ENCODE results near the gene LRRC57. TPM values are rescaled to one million over a fixed set of nuclear protein-coding genes. Genes with fewer than 3 reads are reported as not detected.

Gene LRRC57
- total and polyA plus RNA-seq, 2 of the 13 experiments (the other 11 are each of a cell fraction or from before 2014, with no cell fraction given), result 5.8 to 14.8 TPM

- no peak for TF ChIP-seq MEIS2 (CRISPR knock-in tag; IDR thresholded peaks at IDR 0.05)
- no peak for TF ChIP-seq CHD2 (IDR thresholded peaks at IDR 0.05; ENCODE audit: low read depth, low read length)
- no peak for TF ChIP-seq ZNF136 (CRISPR knock-in tag; IDR thresholded peaks at IDR 0.05; ENCODE audit: low read depth)
- TF ChIP-seq, protein P1, sequence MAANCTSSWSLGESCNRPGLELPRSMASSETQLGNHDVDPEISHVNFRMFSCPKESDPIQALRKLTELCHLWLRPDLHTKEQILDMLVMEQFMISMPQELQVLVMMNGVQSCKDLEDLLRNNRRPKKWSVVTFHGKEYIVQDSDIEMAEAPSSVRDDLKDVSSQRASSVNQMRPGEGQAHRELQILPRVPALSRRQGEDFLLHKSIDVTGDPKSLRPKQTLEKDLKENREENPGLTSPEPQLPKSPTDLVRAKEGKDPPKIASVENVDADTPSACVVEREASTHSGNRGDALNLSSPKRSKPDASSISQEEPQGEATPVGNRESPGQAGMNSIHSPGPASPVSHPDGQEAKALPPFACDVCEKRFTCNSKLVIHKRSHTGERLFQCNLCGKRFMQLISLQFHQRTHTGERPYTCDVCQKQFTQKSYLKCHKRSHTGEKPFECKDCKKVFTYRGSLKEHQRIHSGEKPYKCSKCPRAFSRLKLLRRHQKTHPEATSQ (CRISPR knock-in tag; IDR thresholded peaks at IDR 0.05; ENCODE audit: borderline replicate concordance), result no peak
- TF ChIP-seq ZZZ3 (CRISPR knock-in tag; IDR thresholded peaks at IDR 0.05; ENCODE audit: borderline replicate concordance), result 0 out of 2 replicates have a peak, but pooled peaks have one; percentile 15
- TF ChIP-seq, protein P2, sequence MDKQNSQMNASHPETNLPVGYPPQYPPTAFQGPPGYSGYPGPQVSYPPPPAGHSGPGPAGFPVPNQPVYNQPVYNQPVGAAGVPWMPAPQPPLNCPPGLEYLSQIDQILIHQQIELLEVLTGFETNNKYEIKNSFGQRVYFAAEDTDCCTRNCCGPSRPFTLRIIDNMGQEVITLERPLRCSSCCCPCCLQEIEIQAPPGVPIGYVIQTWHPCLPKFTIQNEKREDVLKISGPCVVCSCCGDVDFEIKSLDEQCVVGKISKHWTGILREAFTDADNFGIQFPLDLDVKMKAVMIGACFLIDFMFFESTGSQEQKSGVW (CRISPR knock-in tag; IDR thresholded peaks at IDR 0.05; ENCODE audit: borderline replicate concordance), result no peak
- 0 out of 2 replicates have a peak, but pooled peaks have one; percentile 42 for TF ChIP-seq ZNF230 (CRISPR knock-in tag; IDR thresholded peaks at IDR 0.05)
- TF ChIP-seq, protein P3, sequence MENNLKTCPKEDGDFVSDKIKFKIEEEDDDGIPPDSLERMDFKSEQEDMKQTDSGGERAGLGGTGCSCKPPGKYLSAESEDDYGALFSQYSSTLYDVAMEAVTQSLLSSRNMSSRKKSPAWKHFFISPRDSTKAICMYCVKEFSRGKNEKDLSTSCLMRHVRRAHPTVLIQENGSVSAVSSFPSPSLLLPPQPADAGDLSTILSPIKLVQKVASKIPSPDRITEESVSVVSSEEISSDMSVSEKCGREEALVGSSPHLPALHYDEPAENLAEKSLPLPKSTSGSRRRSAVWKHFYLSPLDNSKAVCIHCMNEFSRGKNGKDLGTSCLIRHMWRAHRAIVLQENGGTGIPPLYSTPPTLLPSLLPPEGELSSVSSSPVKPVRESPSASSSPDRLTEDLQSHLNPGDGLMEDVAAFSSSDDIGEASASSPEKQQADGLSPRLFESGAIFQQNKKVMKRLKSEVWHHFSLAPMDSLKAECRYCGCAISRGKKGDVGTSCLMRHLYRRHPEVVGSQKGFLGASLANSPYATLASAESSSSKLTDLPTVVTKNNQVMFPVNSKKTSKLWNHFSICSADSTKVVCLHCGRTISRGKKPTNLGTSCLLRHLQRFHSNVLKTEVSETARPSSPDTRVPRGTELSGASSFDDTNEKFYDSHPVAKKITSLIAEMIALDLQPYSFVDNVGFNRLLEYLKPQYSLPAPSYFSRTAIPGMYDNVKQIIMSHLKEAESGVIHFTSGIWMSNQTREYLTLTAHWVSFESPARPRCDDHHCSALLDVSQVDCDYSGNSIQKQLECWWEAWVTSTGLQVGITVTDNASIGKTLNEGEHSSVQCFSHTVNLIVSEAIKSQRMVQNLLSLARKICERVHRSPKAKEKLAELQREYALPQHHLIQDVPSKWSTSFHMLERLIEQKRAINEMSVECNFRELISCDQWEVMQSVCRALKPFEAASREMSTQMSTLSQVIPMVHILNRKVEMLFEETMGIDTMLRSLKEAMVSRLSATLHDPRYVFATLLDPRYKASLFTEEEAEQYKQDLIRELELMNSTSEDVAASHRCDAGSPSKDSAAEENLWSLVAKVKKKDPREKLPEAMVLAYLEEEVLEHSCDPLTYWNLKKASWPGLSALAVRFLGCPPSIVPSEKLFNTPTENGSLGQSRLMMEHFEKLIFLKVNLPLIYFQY (CRISPR knock-in tag; IDR thresholded peaks at IDR 0.05; ENCODE audit: borderline replicate concordance), result no peak
- no peak for TF ChIP-seq XBP1 (CRISPR knock-in tag; IDR thresholded peaks at IDR 0.05)
- 0 out of 2 replicates have a peak, but pooled peaks have one; percentile 57 for TF ChIP-seq ZNF34 (CRISPR knock-in tag; IDR thresholded peaks at IDR 0.05; ENCODE audit: borderline replicate concordance)
- TF ChIP-seq GABPA (IDR thresholded peaks at IDR 0.05; ENCODE audit: low read depth, low read length), result no peak
- TF ChIP-seq GABPA (CRISPR knock-in tag; IDR thresholded peaks at IDR 0.05; ENCODE audit: low read depth), result no peak
- TF ChIP-seq ZNF577 (CRISPR knock-in tag; IDR thresholded peaks at IDR 0.05; ENCODE audit: borderline replicate concordance, low read depth), result no peak
- TF ChIP-seq, protein P4, sequence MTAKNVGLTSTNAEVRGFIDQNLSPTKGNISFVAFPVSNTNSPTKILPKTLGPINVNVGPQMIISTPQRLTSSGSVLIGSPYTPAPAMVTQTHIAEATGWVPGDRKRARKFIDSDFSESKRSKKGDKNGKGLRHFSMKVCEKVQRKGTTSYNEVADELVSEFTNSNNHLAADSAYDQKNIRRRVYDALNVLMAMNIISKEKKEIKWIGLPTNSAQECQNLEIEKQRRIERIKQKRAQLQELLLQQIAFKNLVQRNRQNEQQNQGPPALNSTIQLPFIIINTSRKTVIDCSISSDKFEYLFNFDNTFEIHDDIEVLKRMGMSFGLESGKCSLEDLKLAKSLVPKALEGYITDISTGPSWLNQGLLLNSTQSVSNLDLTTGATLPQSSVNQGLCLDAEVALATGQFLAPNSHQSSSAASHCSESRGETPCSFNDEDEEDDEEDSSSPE (CRISPR knock-in tag; IDR thresholded peaks at IDR 0.05), result no peak
- no peak for TF ChIP-seq ZNF503 (CRISPR knock-in tag; IDR thresholded peaks at IDR 0.05)
- TF ChIP-seq, protein P5, sequence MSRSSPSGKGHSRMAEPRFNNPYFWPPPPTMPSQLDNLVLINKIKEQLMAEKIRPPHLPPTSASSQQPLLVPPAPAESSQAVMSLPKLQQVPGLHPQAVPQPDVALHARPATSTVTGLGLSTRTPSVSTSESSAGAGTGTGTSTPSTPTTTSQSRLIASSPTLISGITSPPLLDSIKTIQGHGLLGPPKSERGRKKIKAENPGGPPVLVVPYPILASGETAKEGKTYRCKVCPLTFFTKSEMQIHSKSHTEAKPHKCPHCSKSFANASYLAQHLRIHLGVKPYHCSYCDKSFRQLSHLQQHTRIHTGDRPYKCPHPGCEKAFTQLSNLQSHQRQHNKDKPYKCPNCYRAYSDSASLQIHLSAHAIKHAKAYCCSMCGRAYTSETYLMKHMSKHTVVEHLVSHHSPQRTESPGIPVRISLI (CRISPR knock-in tag; IDR thresholded peaks at IDR 0.05; ENCODE audit: borderline replicate concordance), result peak; percentile 40; the same call in 1 of the 2 replicates
- TF ChIP-seq ETV6 (CRISPR knock-in tag; conservative IDR thresholded peaks at IDR 0.05), result no peak
- 0 out of 2 replicates have a peak, but pooled peaks have one; percentile 91 for TF ChIP-seq KDM5A (IDR thresholded peaks at IDR 0.05; ENCODE audit: borderline replicate concordance, low read length)
- TF ChIP-seq KDM2A (CRISPR knock-in tag; IDR thresholded peaks at IDR 0.05; ENCODE audit: borderline replicate concordance, low read depth), result no peak
Observed at GRCh38 chr15:42549032-42549491, 469 bp upstream of the LRRC57 start (continued).

All from HepG2 (cell line).